CD4-positive, alpha-beta memory T cell (primary cell): ENCODE measurements around the gene PSMC2. TPM values are rescaled to one million over a fixed set of nuclear protein-coding genes. Genes with fewer than 3 reads are reported as not detected.

Source experiments
- CTCF ChIA-PET: fragments of 350-600 bp; sonication (Branson Sonifier 250); formaldehyde crosslinking; loops from one replicate; lab custom pipeline; 2021; ENCODE audit warnings: inconsistent platforms; ENCODE audit not compliant: partially characterized antibody; lab: Charles Lee
- POLR2A ChIA-PET: fragments of 350-600 bp; sonication (Branson Sonifier 250); formaldehyde crosslinking; loops from one replicate; lab custom pipeline; 2021; ENCODE audit not compliant: partially characterized antibody; lab: Charles Lee
- DNase-seq, 5 donors: peaks; one replicate each; pipeline versions ENCODE4 v3.0.0 to v3.0.0-alpha.2; 2020 to 2022; ENCODE audit warnings: mixed read lengths in 1 of 5
- H3K27ac ChIP-seq: one replicate; pipeline ENCODE4 v1.7.0; 2013; ENCODE audit warnings: low read depth, low read length
- H3K27me3 ChIP-seq: 2 replicates; pipeline ENCODE4 v1.7.0; 2013; ENCODE audit warnings: mild to moderate bottlenecking, low read length, moderate library complexity; ENCODE audit not compliant: insufficient read depth
- H3K36me3 ChIP-seq: 2 replicates; pipeline ENCODE4 v1.7.0; 2013; ENCODE audit warnings: mild to moderate bottlenecking, low read length, moderate library complexity; ENCODE audit not compliant: insufficient read depth
- H3K4me1 ChIP-seq: 2 replicates; pipeline ENCODE4 v1.7.0; 2013; ENCODE audit warnings: mild to moderate bottlenecking, low read length, moderate library complexity; ENCODE audit not compliant: insufficient read depth
- H3K4me3 ChIP-seq, 2 donors: one replicate each; pipeline ENCODE4 v1.7.0; 2013; ENCODE audit warnings: low read length in 2 of 2, mild to moderate bottlenecking in 1 of 2
- H3K9me3 ChIP-seq, 2 donors: one replicate each; pipeline ENCODE4 v1.7.0; 2013; ENCODE audit warnings: low read length in 2 of 2, control low read depth in 1 of 2; ENCODE audit not compliant: control insufficient read depth in 1 of 2
- H3K27ac Mint-ChIP-seq, 7 donors: one replicate each; pipeline ENCODE4 v1.8.0; 2020 to 2021; ENCODE audit warnings: mixed read lengths in 7 of 7, mild to moderate bottlenecking in 6 of 7, inconsistent platforms in 3 of 7, moderate library complexity in 3 of 7
- H3K27me3 Mint-ChIP-seq, 2 donors: one replicate each; pipeline ENCODE4 v1.8.0; 2020 to 2021; ENCODE audit warnings: mixed read lengths in 2 of 2
- H3K36me3 Mint-ChIP-seq, 2 donors: one replicate each; pipeline ENCODE4 v1.8.0; 2020 to 2021; ENCODE audit warnings: mixed read lengths in 2 of 2, inconsistent platforms in 1 of 2, mild to moderate bottlenecking in 1 of 2
- H3K4me1 Mint-ChIP-seq, 4 donors: one replicate each; pipeline ENCODE4 v1.8.0; 2020 to 2021; ENCODE audit warnings: mixed read lengths in 4 of 4, mild to moderate bottlenecking in 1 of 4
- H3K4me3 Mint-ChIP-seq, 8 donors: one replicate each; pipeline ENCODE4 v1.8.0; 2020 to 2021; ENCODE audit warnings: mixed read lengths in 8 of 8, mild to moderate bottlenecking in 7 of 8, moderate library complexity in 6 of 8, inconsistent platforms in 3 of 8
- H3K9me3 Mint-ChIP-seq, 8 donors: one replicate each; pipeline ENCODE4 v1.8.0; 2020 to 2021; ENCODE audit warnings: mixed read lengths in 8 of 8, mild to moderate bottlenecking in 5 of 8, inconsistent platforms in 3 of 8, moderate library complexity in 1 of 8
- intact Hi-C: fragments of 100-400 bp; cut with micrococcal nuclease; formaldehyde crosslinking; loops from one replicate; pipeline ENCODE4 v1.15.1; 2023
- polyA plus RNA-seq, 2 donors: library from polyadenylated mRNA; unstranded; fragments of 300-500 nt; fragmentation: Illumina TruSeq; gene quantifications; one replicate each; pipeline ENCODE4 v1.2.3, GENCODE V29; 2021
- total RNA-seq, 2 experiments: library from RNA; stranded (reverse); gene quantifications; one replicate each; pipeline ENCODE4 v1.2.3, GENCODE V29; 2021

The PSMC2 gene
- total and polyA plus RNA-seq, 4 experiments from 2014 or later, result 68.2 to 169 (median 101) TPM

DNA sequence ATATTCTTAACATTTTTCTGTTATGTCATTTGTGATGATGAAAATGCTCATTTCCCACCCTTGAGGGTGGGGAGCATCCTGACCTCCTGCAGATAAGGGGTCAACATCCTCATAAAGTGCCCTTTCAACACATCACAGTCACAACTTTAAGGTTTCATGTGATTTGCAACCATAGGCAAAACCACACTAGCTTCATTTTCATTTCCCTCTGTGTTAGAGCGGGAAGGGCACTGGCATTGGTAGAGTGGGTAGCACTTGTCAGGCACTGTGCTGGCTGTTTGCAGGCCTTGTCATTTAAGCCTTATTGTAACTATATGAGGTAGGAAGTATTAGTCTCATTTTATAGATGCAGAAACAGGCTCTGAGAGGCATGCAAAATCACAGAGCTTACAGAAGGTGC, 39.8 kb downstream of the PSMC2 start:
- no peak overlapping the region for H3K4me3 ChIP-seq
- no peaks in the 10 kb centered on the region for H3K9me3 ChIP-seq
- no peaks in the 10 kb centered on the region for H3K4me1 ChIP-seq
- H3K4me3 Mint-ChIP-seq, result no peak overlapping the region
- H3K27ac ChIP-seq, result no peak overlapping the region
- H3K27ac Mint-ChIP-seq, result no peak overlapping the region
- CTCF ChIA-PET, result no interaction called here
- H3K36me3 Mint-ChIP-seq, result no peaks in the 10 kb centered on the region
- no peaks in the 10 kb centered on the region for H3K27me3 ChIP-seq
- DNase-seq, result no peak
- intact Hi-C loops, result no loop called here
- peaks cover 0 to 9% of the 10 kb centered on the region in 2 donors for H3K27me3 Mint-ChIP-seq
- no peaks in the 10 kb centered on the region for H3K36me3 ChIP-seq
- POLR2A ChIA-PET, result no interaction called here
- H3K4me1 Mint-ChIP-seq, result no peaks in the 10 kb centered on the region
- no peaks in the 10 kb centered on the region for H3K9me3 Mint-ChIP-seq

DNA sequence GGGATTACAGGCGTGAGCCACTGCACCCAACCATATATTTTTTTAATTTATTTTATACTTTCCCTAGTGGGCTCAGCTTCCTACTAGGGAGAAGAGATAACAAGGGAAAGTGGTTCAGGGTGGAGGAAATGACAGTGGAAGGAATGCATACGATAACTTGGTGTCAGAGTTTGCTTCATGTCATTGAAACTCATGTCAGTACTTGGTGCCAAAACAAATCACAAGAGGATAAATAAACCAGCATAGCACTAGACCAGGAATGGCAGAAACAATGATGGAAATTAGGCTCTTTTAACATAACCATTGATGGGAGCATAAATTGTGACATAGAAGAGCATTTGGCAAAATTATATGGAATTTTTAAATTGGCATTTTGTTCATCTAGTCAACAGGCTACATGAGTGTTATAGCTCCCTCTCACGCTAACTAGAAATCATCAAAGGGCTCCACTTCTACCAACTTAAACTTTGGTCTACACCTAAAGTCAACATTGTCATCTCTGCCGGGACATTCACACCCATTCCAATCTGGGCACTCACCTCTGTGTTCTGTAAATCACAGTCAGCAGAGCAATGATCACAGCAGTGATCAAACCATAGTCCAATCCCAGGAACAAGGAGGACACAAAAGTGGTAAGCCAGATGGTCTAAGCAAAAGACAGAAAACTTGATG, 41.2 kb downstream of the PSMC2 start:
- H3K27me3 ChIP-seq, result no peaks in the 10 kb centered on the region
- no peak overlapping the region for H3K4me3 ChIP-seq
- H3K27me3 Mint-ChIP-seq, result peaks cover 0 to 9% of the 10 kb centered on the region in 2 donors
- H3K9me3 ChIP-seq, result no peaks in the 10 kb centered on the region
- no peaks in the 10 kb centered on the region for H3K36me3 Mint-ChIP-seq
- no peaks in the 10 kb centered on the region for H3K9me3 Mint-ChIP-seq
- H3K4me3 Mint-ChIP-seq, result no peak overlapping the region
- DNase-seq, result no peak
- H3K4me1 ChIP-seq, result no peaks in the 10 kb centered on the region
- intact Hi-C loops, result no loop called here
- H3K27ac ChIP-seq, result no peak overlapping the region
- ChIA-PET CTCF (no interaction called here), POLR2A (no interaction called here)
- H3K36me3 ChIP-seq, result no peaks in the 10 kb centered on the region
- H3K27ac Mint-ChIP-seq, result no peak overlapping the region
- no peaks in the 10 kb centered on the region for H3K4me1 Mint-ChIP-seq

- Mint-ChIP-seq H3K27me3 (peaks cover 0 to 9% of the 10 kb centered on the region in 2 donors), H3K4me1 (no peaks in the 10 kb centered on the region), H3K9me3 (no peaks in the 10 kb centered on the region), H3K4me3 (no peak overlapping the region), H3K36me3 (no peaks in the 10 kb centered on the region), H3K27ac (no peak overlapping the region)
- no peak for DNase-seq
- ChIA-PET CTCF (no interaction called here), POLR2A (no interaction called here)
- Histone ChIP-seq H3K27me3 (no peaks in the 10 kb centered on the region), H3K27ac (no peak overlapping the region), H3K4me1 (no peaks in the 10 kb centered on the region), H3K36me3 (no peaks in the 10 kb centered on the region), H3K4me3 (no peak overlapping the region), H3K9me3 (no peaks in the 10 kb centered on the region)
- intact Hi-C loops, result no loop called here
Observed at GRCh38 chr7:103389263-103389662, 41.8 kb downstream of the PSMC2 start.

DNA sequence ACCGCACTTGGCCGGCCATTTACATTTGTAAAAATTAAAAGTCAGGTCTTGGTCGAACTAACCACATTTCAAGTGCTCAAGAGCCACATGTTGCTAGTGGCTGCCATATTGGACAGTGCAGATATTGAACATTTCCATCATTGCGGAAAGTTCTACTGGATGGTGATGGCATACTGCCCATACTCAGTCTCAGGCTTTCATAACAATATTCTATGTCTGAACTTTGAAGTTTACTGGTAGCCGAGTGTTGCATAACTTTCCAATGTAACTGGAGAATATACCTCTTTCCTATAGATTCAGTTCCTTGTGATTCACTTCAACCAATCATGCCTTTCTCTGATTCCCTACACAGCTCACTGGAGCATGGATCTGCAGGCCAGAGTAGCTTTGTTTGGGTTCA, 43.7 kb downstream of the PSMC2 start:
- Mint-ChIP-seq H3K9me3 (no peaks in the 10 kb centered on the region), H3K36me3 (no peaks in the 10 kb centered on the region), H3K27ac (no peak overlapping the region), H3K4me1 (no peaks in the 10 kb centered on the region), H3K27me3 (peaks cover 0 to 9% of the 10 kb centered on the region in 2 donors), H3K4me3 (no peak overlapping the region)
- ChIA-PET POLR2A (no interaction called here), CTCF (no interaction called here)
- DNase-seq, result no peak
- Histone ChIP-seq H3K36me3 (no peaks in the 10 kb centered on the region), H3K4me3 (no peak overlapping the region), H3K27ac (no peak overlapping the region), H3K9me3 (no peaks in the 10 kb centered on the region), H3K4me1 (no peaks in the 10 kb centered on the region), H3K27me3 (no peaks in the 10 kb centered on the region)
- intact Hi-C loops, result no loop called here

DNA sequence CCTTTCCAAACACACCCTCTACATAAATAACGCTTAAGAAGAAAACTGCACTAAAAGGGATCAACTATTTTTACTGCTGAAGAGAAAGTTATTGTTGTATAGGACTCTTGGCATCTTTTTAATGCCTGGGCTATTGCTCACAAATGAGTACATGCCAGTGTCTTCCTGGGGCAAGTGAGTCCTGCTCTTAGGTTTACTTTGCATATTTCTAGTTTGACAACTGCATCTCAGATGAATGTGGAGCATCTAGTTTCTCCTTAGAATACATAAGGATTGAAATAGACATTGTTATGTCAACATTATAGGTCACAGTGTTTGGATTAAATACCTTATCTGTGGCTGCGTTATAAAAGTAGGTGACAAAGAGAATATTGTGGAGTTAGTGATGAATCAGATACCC, 44.5 kb downstream of the PSMC2 start:
- no peak overlapping the region for H3K27ac ChIP-seq
- no peak overlapping the region for H3K4me3 ChIP-seq
- H3K9me3 Mint-ChIP-seq, result no peaks in the 10 kb centered on the region
- ChIA-PET POLR2A (no interaction called here), CTCF (no interaction called here)
- no peaks in the 10 kb centered on the region for H3K4me1 ChIP-seq
- H3K4me1 Mint-ChIP-seq, result no peaks in the 10 kb centered on the region
- no peak overlapping the region for H3K4me3 Mint-ChIP-seq
- H3K9me3 ChIP-seq, result no peaks in the 10 kb centered on the region
- peaks cover 2 to 11% of the 10 kb centered on the region in 2 donors for H3K27me3 Mint-ChIP-seq
- intact Hi-C loops, result no loop called here
- H3K36me3 ChIP-seq, result no peaks in the 10 kb centered on the region
- H3K27me3 ChIP-seq, result no peaks in the 10 kb centered on the region
- no peak overlapping the region for H3K27ac Mint-ChIP-seq
- DNase-seq, result no peak
- H3K36me3 Mint-ChIP-seq, result no peaks in the 10 kb centered on the region

DNA sequence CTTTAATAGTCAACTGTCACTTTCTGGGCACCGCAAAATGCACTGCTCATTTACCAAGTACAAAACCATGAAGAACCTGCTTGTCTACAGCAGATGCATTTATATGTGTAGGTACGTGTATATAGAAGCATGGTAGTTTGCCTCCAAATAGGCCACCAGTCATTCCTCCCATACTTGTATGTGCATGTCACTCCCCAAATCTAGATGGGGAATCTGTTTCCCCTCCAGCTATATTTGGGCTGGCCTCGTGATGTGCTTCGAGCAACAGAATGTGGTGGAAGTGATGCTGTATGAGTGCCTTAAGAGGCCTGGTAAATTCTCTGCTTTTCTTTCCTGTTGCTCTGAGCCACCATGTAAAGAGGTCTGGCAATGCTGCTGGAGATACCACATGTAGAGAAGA, 47.1 kb downstream of the PSMC2 start:
- Mint-ChIP-seq H3K27me3 (peaks cover 2 to 11% of the 10 kb centered on the region in 2 donors), H3K9me3 (no peaks in the 10 kb centered on the region), H3K36me3 (no peaks in the 10 kb centered on the region), H3K27ac (no peak overlapping the region), H3K4me3 (no peak overlapping the region), H3K4me1 (no peaks in the 10 kb centered on the region)
- intact Hi-C loops, result no loop called here
- H3K27ac ChIP-seq, result no peak overlapping the region
- no peak for DNase-seq
- no peaks in the 10 kb centered on the region for H3K36me3 ChIP-seq
- H3K27me3 ChIP-seq, result no peaks in the 10 kb centered on the region
- no peaks in the 10 kb centered on the region for H3K4me1 ChIP-seq
- CTCF ChIA-PET, result no interaction called here
- H3K4me3 ChIP-seq, result no peak overlapping the region
- POLR2A ChIA-PET, result no interaction called here
- H3K9me3 ChIP-seq, result no peaks in the 10 kb centered on the region

DNA sequence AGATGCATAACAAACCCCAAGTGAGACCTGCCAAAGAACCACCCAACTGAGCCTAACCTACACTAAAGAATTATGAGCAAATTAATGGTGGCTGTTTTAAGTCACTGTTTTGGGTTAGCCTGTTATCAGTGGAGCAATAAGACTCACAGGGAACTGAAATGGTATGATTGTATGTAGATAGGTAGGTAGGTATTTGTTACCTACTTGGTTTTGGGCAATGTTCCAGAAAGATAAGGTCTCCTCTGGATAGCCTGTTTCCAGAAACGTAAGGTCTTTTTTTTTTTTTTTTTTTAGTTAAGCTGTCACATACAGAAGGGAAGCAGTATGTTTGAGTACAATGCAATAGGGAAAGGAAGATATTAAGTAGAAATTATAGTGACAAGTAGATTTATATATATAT, 47.6 kb downstream of the PSMC2 start:
- H3K27me3 Mint-ChIP-seq, result peaks cover 2 to 7% of the 10 kb centered on the region in 2 donors
- no peaks in the 10 kb centered on the region for H3K36me3 Mint-ChIP-seq
- Histone ChIP-seq H3K27ac (no peak overlapping the region), H3K36me3 (no peaks in the 10 kb centered on the region), H3K4me1 (no peaks in the 10 kb centered on the region), H3K27me3 (no peaks in the 10 kb centered on the region), H3K4me3 (no peak overlapping the region), H3K9me3 (no peaks in the 10 kb centered on the region)
- intact Hi-C loops, result no loop called here
- ChIA-PET CTCF (no interaction called here), POLR2A (no interaction called here)
- no peak for DNase-seq
- H3K27ac Mint-ChIP-seq, result no peak overlapping the region
- peaks cover 0 to 2% (median 0%) of the 10 kb centered on the region in 8 donors for H3K9me3 Mint-ChIP-seq
- H3K4me1 Mint-ChIP-seq, result no peaks in the 10 kb centered on the region
- H3K4me3 Mint-ChIP-seq, result no peak overlapping the region

DNA sequence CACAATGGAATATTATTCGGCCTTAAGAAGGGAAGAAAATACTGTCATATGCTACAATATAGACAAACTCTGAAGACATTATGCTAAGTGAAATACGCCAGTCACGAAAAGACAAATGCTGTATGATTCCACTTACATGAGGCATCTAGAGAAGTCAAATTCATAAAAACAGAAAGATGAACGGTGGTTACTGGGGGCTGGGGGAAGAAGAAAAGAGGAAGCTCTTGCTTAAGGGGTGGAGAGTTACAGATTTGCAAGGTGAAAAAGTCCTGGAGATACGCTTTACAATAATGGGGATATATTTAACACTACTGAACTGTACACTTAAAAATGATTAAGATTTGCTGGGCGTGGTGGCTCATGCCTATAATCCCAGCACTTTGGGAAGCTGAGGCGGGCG, 49.0 kb downstream of the PSMC2 start:
- DNase-seq, result no peak
- H3K4me3 Mint-ChIP-seq, result no peak overlapping the region
- peaks cover 2 to 5% of the 10 kb centered on the region in 2 donors for H3K27me3 Mint-ChIP-seq
- H3K27ac Mint-ChIP-seq, result no peak overlapping the region
- no peaks in the 10 kb centered on the region for H3K36me3 ChIP-seq
- H3K4me1 Mint-ChIP-seq, result no peaks in the 10 kb centered on the region
- H3K4me3 ChIP-seq, result no peak overlapping the region
- H3K9me3 Mint-ChIP-seq, result peaks cover 0 to 3% (median 0%) of the 10 kb centered on the region in 8 donors
- H3K9me3 ChIP-seq, result no peaks in the 10 kb centered on the region
- no peaks in the 10 kb centered on the region for H3K27me3 ChIP-seq
- intact Hi-C loops, result no loop called here
- CTCF ChIA-PET, result no interaction called here
- H3K4me1 ChIP-seq, result no peaks in the 10 kb centered on the region
- no peak overlapping the region for H3K27ac ChIP-seq
- H3K36me3 Mint-ChIP-seq, result no peaks in the 10 kb centered on the region
- POLR2A ChIA-PET, result no interaction called here
